CD4-positive, alpha-beta T cell treated with Interleukin-2 at 100 ng/mL for 4 hours (primary cell): ENCODE results near the gene NOSTRIN.
"Not testable (repeated sequence)": the region's sequence is repeated elsewhere in the genome, so short reads cannot be mapped to it uniquely, and the experiment has no call there.

Experiments
- DNase-seq: peaks from one replicate; pipeline ENCODE4 v3.0.0-alpha.2; 2020; ENCODE audit warnings: low spot score

Gene NOSTRIN

DNA sequence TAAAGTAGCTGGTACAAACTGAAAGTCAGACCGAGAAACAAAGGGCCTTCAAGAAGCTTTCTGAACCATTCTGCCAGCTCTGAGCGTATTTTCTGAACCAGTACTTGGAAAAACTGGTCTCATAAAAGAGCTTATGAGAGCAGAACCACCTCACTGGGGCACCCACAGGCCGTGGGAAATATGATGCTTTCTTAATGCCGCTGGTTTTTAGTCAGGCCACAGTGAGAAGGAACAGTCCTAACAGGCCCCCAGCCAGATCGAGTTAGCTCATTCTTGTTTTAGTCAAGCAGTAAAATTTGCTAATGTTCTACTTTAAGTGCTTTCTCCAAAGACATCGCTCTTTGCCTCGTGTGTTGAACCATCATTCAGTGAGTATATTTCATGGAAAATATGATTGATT is 12.7 kb upstream of the NOSTRIN start:
- DNase-seq = no peak

DNA sequence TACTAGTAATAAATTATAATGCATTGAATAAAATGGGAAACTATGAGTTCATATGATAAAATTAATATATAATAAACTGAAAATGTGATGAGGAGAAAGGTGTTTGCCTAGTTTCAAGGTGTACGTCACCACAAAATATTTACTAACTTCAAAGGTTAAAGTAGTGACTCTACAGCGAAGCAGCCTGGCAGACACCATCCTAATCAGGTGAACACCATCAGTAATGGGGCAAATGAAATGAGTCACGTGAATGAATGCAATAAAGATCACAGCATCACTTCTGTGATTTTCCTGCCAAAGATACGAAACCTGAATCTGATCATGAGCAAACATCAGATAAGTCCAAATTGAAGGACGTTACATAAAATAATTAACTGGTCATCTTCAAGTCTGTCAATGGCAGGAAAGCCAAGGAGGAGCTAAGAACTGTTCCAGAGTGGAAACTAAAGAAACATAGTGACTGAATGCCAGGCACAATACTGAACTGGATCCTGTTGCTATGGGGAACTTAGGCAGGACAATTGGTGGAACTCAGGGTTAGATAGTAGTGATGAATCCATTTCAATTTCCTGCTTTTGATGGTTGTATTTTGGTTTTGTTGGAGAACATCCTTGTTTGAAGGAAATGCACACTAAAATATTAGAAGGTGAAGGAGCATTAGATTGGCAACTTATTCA is 12.1 kb upstream of the NOSTRIN start:
- DNase-seq = no peak

DNA sequence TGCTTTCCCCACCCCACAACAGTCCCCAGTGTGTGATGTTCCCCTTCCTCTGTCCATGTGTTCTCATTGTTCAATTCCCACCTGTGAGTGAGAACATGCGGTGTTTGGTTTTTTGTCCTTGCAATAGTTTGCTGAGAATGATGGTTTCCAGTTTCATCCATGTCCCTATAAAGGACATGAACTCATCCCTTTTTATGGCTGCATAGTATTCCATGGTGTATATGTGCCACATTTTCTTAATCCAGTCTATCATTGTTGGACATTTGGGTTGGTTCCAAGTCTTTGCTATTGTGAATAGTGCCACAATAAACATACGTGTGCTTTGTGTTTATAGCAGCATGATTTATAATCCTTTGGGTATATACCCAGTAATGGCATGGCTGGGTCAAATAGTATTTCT is 11.3 kb upstream of the NOSTRIN start:
- DNase-seq = not testable (repeated sequence)

DNA sequence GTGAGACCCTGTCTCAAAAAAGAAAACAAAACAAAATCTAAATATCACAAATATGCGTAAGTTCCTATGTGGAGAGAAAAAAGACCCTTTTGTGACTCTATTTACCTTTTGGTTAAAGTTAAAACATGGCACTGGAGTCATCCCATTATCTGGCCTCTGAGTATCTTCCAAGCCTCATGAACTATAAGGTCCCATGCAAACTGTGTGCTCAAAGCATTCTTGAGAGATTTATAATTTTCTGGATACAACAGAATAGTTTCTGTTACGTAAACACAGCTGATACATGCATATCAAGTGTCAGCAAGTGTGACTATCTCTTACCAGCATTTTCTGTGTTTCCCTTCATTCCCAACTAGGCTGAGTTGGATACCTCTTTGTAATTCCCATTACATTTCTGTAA is 8.8 kb upstream of the NOSTRIN start:
- DNase-seq = no peak

DNA sequence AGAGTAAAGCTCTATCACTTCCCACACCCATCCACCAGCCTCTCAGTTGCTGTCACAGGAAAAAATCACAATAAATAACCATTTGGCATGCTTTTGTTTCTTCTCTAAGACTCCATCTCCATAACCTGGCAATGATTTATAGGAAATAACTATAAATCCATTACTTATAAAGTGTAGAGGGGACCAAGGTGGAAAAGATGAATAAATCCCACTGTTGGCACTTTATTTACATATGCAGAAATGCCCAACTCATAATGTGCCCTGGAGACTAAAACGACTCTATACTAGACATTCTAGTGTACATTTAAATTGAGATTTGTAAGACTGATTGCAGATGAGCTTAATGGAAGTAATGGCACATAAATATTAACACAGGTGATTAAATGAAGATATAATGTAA is 7.5 kb upstream of the NOSTRIN start:
- no peak for DNase-seq

DNA sequence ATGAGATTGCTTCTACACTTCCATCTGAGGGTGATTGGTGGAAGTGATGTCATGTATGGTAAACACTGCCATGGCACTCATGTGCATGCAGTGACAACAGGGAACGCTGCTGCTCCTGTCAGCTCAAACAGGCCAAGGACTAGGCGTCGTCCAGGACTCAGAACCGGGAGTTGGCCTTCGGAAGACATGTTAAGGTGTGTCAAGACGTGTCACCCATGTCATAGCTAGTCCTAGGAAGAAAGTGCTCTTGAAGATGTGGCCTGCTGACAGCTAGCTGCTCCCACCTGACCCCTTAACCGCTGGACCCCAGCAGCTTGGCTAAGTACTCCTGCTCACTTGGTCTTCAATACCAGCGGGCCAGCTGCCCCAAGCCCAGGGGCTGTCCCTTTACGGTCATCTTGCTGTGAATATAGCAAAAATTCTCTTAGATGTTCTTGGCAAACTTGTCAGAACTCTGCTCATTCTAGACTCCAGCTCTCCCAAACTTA is 6.3 kb upstream of the NOSTRIN start:
- DNase-seq = no peak

DNA sequence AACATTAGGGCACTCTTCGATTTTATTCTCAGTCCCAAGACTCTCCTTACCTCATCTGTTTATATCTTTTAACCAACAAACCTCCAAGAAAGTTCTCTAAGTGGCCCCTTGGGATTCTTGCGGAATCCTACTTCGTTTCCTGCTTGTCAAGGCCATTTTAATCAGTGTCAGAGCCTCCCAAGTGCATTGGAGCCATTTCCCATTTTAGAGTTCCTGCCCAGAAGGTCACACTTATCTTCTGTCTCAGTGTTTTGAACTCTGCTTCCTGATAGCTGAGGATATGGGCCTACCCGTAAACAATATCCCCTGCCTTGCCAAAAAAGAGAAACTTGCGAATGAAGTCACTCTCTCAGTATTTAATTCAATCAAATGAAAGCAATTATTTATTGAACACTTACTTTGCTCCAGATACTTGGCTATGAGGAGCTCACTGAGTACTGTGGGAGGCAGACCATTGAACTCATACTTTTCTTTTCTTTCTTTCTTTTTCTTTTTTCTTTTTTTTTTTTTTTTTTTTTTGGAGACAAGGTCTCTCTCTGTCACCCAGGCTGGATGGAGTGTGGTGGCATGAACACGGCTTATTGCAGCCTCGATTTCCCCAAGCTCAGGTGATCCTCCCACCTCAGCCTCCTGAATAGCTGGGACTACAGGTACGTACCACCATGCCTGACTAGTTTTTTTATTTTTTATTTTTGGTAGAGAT is 5.7 kb upstream of the NOSTRIN start:
- no peak for DNase-seq

DNA sequence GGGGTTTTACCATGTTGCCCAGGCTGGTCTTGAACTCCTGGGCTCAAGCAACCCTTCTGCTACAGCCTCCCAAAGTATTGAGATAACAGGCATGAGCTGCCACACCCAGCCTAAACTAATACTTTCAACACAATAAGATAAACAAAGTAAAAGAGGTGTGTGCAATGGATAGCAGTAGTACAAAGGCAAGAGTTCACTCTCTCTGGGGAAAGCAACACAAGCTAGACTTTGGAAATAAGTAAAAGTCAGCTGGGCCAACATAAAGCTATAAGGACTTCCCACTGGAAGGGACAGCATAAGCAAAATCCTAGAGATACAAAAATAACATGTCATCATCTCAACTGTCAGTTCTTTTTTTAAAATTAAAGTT is 5.2 kb upstream of the NOSTRIN start:
- no peak for DNase-seq

DNA sequence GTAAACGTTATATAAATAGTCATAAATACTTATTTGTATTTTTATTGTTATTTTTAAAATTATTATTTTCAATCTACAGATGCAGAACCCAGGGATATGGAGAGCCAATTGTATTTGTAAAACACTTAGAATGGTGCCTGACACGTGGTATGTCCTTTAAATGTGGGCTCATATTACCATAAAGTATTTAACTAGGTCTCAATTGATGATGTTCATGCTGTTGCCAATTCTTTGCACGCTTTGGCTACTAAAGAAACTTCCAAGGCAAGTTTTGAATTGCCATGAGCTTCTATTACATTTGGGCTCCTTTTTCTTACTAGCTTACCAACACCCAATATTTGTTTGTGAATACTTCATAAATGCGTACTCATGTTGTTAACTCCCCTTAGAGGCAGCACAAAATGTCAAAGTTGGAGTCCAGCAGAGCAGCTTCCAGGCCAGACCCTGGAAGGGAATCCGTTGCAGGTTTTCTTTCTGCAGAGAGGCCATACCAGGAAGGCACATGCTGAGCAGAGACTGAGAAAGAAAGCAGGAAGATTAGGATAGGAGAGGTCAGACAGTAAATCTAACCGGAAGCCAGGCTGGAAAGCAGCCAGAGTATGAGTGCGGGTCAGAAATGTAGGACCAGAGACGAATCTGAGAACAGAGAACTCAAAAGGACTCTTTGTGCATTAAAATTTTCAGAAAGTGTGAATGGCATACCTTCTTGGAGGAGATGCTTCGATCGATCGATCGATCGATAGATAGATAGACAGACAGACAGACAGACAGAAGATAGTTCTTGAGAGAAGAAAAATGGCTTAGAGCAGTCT is 4.2 kb upstream of the NOSTRIN start:
- DNase-seq = no peak

DNA sequence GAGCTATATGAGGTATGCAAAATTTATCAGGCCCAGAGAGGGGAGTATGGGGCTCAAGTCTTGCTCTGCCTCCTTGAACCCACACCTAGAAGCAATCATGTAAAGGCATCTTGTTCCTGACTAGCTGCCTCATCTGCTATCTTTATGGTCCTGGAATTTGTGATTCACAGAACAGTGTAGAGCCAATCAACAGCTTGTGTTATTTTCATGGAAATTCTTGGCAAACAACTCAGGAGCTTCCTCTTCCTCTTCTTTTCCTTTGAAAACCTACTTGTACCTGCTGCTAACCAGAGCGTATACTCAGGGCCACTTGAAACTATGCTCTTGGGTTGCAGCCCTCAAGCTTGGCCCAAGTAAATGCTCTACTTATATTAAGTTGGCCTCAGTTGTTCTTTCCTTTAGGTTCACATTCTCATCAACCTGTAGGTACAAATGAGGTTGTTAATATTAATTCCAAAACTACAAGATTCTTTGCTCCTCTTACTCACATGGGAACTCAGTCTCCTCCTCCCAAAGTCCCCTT is 3.5 kb upstream of the NOSTRIN start:
- DNase-seq = no peak

DNA sequence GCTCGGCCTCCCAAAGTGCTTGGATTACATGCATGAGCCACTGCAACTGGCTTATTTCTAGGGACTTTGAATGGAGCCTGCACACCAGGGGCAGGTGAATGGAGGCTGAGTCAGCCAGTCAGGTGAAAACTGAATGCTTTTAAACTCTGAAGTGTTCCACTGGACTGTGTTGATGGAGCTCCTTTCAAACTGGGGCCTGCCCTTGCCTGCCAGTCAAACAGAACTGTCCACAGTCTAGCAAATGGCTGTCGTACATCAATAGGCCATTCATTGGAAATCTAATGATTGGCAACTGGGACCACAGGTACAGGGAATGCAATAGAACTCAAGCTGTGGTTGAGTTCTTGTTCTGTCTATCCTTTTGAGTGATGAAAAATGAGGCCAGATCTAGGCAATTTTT is 966 bp upstream of the NOSTRIN start:
- no peak for DNase-seq

DNA sequence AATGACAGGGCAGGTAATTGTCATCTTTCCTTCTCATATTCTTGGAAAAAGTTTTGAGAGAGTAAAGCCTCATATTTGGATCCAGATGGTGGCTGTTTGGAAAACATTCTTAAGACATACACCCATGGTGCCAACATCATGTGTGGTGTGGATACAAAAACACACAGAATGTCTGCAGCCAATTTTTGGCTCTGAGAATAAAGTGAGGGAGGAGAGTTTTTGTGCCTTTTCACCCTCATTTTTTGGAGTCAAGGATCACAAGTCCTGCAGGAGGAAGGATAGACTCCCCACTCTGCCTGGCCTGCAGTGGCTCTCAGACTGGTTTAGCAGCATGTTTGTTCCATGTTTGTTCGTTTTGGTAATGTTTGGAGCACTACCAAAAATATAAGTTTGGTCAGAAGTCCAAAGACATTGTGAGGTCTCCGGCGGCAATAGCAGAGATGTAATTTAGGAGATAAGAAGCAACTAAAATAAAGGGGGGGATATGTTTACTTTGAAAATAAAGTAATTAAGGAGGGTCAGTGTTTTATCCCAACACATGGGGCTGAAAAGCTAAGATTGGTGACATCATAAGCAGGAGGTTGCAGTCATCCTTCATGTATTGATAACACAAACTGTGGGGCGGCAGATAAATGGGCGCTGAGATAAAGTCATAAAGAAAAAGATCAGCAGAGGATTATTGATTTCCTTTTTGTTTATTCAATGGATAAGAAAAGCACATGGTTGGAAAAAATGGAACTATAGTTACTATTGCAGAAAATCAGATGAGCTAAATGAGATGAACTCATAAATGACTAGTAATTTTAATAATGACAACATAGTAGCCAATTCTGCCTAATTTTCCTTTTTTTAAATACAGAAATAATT is 655 bp downstream of the NOSTRIN start:
- DNase-seq = no peak

DNA sequence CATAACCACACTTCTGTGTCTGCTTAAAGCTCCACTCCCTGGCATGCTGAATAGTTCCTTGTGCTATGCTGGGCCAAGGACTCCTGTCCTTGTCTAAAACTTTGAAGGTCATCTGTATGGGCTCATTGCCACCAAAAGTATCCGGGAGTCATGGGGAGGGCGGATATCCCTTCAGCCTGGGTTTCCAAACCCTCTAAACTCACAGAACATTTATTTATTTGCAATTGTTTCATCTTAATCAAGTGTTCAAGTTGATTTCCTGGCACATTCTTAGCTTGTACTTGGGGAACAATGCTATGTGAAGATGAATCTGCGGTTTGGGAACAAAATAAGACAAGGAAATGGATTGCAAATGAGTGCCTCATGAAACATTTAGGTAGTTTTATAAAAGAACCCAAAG is 1.8 kb downstream of the NOSTRIN start:
- no peak for DNase-seq

DNA sequence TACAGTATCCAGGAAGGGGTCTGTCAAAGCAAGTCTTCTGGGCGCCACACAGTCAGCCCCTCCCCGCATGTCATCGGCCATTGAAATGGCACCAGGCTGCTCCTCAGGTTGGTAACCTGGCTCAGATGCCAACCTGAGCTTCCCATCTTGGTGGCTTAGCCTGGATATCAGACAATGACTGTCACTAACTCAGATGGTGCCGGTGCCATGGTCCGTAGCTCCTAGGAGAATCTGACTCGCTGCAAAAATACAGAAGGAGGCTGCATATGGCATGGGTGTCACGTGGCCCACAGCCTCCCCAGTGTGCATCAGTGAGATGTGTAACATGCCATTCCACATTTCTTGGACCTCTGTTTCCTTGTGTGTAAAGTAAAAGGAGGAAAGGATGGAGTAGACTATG is 3.2 kb downstream of the NOSTRIN start:
- DNase-seq = no peak

DNA sequence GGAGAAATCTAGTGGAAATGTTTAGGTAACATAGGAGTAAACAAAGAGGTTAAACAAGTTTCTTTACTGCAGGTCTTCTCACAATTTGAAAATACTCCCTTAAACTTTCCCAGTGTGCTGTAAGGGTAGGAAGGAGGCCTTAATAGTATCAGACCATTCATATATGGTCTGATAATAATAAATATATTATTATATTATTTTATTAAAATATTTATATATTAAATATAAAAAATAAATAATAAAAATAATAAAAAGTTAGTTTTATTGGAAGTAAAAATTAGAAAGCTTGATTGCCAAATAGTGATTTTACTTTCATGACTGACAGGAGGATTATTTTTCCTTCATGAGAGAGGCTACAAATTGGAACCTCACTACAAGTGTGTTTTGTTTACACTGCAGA is 7.1 kb downstream of the NOSTRIN start:
- DNase-seq = no peak

DNA sequence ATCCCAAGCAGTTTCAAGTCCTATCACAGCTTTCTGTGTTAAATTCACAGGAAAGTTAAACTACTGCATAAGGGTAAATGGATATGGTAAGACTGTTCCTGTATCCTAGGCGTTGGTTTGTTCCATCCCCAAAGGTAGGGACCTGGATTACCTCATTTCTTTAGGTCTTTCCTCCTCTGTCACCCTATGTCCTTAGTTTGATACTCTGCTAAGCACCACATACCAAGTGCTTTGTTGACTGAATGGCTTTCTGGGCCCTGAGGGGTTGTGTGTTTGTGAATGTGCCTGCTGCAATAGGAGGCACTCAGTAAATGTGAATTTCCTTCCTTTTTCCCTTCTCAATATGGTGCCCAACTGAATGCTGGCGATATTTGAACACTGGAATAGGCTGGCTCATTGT is 7.8 kb downstream of the NOSTRIN start:
- DNase-seq = no peak

DNA sequence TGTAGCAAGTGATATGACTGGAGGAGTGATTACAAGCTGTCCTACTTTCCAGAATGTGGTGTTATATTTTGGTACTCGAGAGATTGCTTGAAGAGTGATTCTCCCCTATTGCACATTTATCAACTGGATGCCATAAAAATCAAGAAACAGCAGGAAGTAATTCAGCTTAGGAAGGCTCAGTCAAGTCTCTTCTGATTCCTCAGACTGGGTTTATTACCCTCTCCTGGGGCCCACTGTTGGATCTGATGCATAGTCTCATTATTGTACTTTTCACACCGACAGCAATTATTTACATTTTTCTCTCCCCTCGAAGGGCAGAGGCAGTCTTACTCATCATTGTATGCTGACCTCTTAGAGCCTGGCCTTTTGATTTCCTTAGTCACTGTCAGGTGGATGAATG is 9.3 kb downstream of the NOSTRIN start:
- DNase-seq = no peak

DNA sequence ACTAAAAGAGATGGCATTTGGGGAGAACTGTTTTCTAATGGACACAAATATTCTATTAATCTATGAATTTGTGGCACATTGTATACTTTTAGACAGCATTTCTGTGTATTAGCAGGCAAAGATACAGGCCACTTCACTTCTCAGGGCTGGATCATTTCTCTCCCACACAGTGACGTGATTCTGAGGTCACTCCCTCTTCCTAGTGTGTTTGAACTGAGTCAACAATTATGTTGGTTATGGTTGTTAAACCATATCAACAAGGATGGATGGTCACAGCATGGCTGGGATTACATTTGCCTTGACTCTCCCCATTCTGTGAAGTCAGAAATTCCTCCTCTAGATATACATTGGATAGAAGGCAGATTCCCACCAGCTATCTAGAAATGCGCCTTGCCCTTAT is 11.6 kb downstream of the NOSTRIN start:
- no peak for DNase-seq

DNA sequence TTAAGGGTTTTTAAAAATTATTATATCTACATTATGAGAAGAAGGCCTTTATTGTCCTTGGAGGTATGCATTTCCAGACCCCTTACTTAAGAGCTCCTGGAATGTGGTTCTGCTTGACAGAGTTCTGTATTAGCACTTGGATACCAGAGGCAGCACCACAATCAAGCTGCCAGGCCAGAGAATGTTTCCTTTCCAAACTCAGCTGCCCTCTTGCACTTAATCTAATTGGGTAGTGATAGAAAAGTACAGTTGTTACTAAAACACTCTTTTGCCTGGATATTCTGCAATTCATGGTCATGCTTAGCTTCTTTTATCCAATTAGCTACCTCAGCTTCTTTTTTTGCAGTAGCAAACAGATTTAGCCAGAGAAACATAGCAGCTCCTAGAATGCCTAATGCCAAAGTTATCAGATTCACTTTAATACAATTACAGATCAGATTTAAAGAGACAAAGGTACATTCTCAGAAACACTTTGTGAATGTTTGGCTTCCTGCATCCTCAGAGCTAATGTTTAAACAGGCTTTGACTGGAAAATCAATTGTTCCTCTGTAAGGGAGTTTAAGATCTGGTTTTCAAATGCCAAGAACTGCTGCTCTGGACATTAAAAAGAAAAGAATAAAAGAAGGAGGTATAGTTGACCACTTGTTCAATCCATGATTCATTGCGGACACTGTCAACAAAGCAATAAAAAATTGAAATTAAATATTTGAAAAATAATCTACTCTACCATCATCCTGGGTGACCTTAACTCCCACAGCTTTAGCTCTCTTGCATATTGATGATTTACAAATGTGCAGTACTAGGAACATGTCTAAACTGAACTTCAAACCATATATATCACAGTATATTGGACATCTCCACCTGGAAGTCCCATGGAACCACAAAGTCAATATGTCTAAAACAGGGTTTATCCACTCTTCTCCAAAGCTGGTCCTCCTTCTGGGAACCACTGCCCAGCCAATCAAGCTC is 12.8 kb downstream of the NOSTRIN start:
- DNase-seq = no peak

DNA sequence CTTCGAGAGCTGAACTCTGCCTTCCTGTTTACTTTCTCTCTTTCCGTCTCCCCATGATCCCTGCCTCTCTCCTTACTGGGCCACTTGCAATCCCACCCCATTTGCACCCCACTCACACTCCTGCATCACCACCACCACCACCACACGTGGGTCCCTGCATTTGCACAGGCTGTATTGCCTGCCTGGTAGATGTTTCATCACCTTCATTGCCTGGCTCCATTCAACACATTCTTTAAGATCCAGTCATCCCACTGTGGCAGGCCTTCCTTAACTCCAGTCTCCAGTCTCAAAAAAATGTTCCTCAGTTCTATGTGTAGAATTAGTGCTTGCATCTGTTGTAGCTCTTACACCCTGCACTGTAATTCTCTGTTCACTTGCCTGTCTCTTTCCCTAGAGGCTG is 13.9 kb downstream of the NOSTRIN start:
- DNase-seq = no peak
